Nephron progenitor cell (in vitro differentiated cells): ENCODE data around the gene PHF2.

ENCODE experiments used
- DNase-seq: peaks from one replicate; pipeline ENCODE4 v3.0.0; 2021
- H3K27ac Mint-ChIP-seq: 2 replicates; pipeline ENCODE4 v1.8.0; 2021; ENCODE audit warnings: mild to moderate bottlenecking, moderate library complexity, mixed read lengths
- H3K27me3 Mint-ChIP-seq: 2 replicates; pipeline ENCODE4 v1.8.0; 2021; ENCODE audit warnings: mild to moderate bottlenecking, low read depth, mixed read lengths; ENCODE audit not compliant: poor library complexity
- H3K36me3 Mint-ChIP-seq: 2 replicates; pipeline ENCODE4 v1.8.0; 2021; ENCODE audit warnings: low read depth, mixed read lengths
- H3K4me1 Mint-ChIP-seq: 2 replicates; pipeline ENCODE4 v1.8.0; 2021; ENCODE audit warnings: mixed read lengths
- H3K4me3 Mint-ChIP-seq: 2 replicates; pipeline ENCODE4 v1.8.0; 2021; ENCODE audit warnings: mild to moderate bottlenecking, moderate library complexity, mixed read lengths
- H3K9me3 Mint-ChIP-seq: 2 replicates; pipeline ENCODE4 v1.8.0; 2021; ENCODE audit warnings: mild to moderate bottlenecking, moderate library complexity, mixed read lengths
- CTCF ChIP-seq: fragments of 200-600 bp; sonication (generic); IDR thresholded peaks from 2 replicates; pipeline ENCODE4 v1.5.0; 2021; ENCODE audit warnings: antibody characterized with exemption

The PHF2 gene

GRCh38 chr9:93586290-93587057 lies 10.1 kb downstream of the PHF2 start:
- Mint-ChIP-seq H3K9me3 (peaks cover 23% of the 10 kb centered on the region), H3K4me1 (peaks cover 58% of the 10 kb centered on the region), H3K4me3 (no peak overlapping the region), H3K27ac (peak overlapping the region; percentile 82), H3K36me3 (peaks cover 27% of the 10 kb centered on the region), H3K27me3 (no peaks in the 10 kb centered on the region)
- TF ChIP-seq CTCF, result no peak
- DNase-seq, result no peak

GRCh38 chr9:93587284-93587650 lies 10.9 kb downstream of the PHF2 start:
- peaks cover 4% of the 10 kb centered on the region for H3K27me3 Mint-ChIP-seq
- peaks cover 27% of the 10 kb centered on the region for H3K36me3 Mint-ChIP-seq
- H3K27ac Mint-ChIP-seq, result no peak overlapping the region
- DNase-seq, result no peak
- no peak for TF ChIP-seq CTCF
- H3K4me1 Mint-ChIP-seq, result peaks cover 65% of the 10 kb centered on the region
- peaks cover 23% of the 10 kb centered on the region for H3K9me3 Mint-ChIP-seq
- no peak overlapping the region for H3K4me3 Mint-ChIP-seq

- Mint-ChIP-seq H3K4me3 (peak overlapping the region; percentile 38), H3K27me3 (peaks cover 4% of the 10 kb centered on the region), H3K36me3 (peaks cover 23% of the 10 kb centered on the region), H3K27ac (no peak overlapping the region), H3K4me1 (peaks cover 70% of the 10 kb centered on the region), H3K9me3 (peaks cover 23% of the 10 kb centered on the region)
- DNase-seq, result no peak
- TF ChIP-seq CTCF, result peak; percentile 19
Observed at GRCh38 chr9:93587651-93588347, 11.4 kb downstream of the PHF2 start.

- H3K27ac Mint-ChIP-seq, result peak overlapping the region; percentile 90
- peaks cover 78% of the 10 kb centered on the region for H3K4me1 Mint-ChIP-seq
- peaks cover 15% of the 10 kb centered on the region for H3K9me3 Mint-ChIP-seq
- H3K36me3 Mint-ChIP-seq, result peaks cover 14% of the 10 kb centered on the region
- peak overlapping the region; percentile 68 for H3K4me3 Mint-ChIP-seq
- peaks cover 4% of the 10 kb centered on the region for H3K27me3 Mint-ChIP-seq
- no peak for DNase-seq
- TF ChIP-seq CTCF, result no peak
Observed at GRCh38 chr9:93588641-93589609, 12.5 kb downstream of the PHF2 start.

GRCh38 chr9:93589688-93590087 lies 13.3 kb downstream of the PHF2 start:
- Mint-ChIP-seq H3K27ac (peak overlapping the region; percentile 90), H3K4me3 (peak overlapping the region; percentile 68), H3K36me3 (peaks cover 7% of the 10 kb centered on the region), H3K4me1 (peaks cover 84% of the 10 kb centered on the region), H3K9me3 (peaks cover 7% of the 10 kb centered on the region), H3K27me3 (peaks cover 6% of the 10 kb centered on the region)
- peak; percentile 68 for DNase-seq
- TF ChIP-seq CTCF, result no peak
